Upper lobe of left lung (tissue), 6 donors: Measurements from ENCODE around the gene TSPAN2. TPM values are rescaled to one million over a fixed set of nuclear protein-coding genes. Genes with fewer than 3 reads are reported as not detected.

ENCODE experiments used
- ATAC-seq, 2 donors: fragments of 200-7000 bp; cut with Tn5 transposase; one replicate each; pipeline ENCODE4 v1.9.1; 2022; ENCODE audit warnings: mild to moderate bottlenecking in 2 of 2, moderate library complexity in 2 of 2; ENCODE audit not compliant: low FRiP score in 2 of 2
- DNase-seq, 2 donors: peaks; one replicate each; pipeline ENCODE4 v3.0.0-alpha.2; 2019 to 2020
- H3K27ac ChIP-seq, 4 donors: fragments of 200-600 bp; sonication (generic); one replicate each; pipeline ENCODE4 v1.5.1; 2016 to 2019
- H3K27me3 ChIP-seq, 4 donors: fragments of 200-600 bp; sonication (generic); one replicate each; pipeline ENCODE4 v1.5.1; 2017 to 2019
- H3K36me3 ChIP-seq, 4 donors: fragments of 200-600 bp; sonication (generic); one replicate each; pipeline ENCODE4 v1.5.1; 2016 to 2019
- H3K4me1 ChIP-seq, 4 donors: fragments of 200-600 bp; sonication (generic); one replicate each; pipeline ENCODE4 v1.5.1; 2018 to 2019
- H3K4me3 ChIP-seq, 4 donors: fragments of 200-600 bp; sonication (generic); one replicate each; pipeline ENCODE4 v1.5.1; 2017 to 2019; ENCODE audit warnings: mild to moderate bottlenecking in 2 of 4, moderate library complexity in 1 of 4
- H3K9me3 ChIP-seq, 4 donors: fragments of 200-600 bp; sonication (generic); one replicate each; pipeline ENCODE4 v1.5.1; 2018 to 2019
- EP300 ChIP-seq, 4 donors: sonication (generic); formaldehyde crosslinking; IDR thresholded peaks; one replicate each; pipeline ENCODE4 v1.5.1; 2017; ENCODE audit warnings: antibody characterized with exemption in 4 of 4, control low read depth in 2 of 4
- POLR2A ChIP-seq, 4 donors: fragments of 450-650 bp; IDR thresholded peaks; one replicate each; pipeline ENCODE4 v1.5.1; 2016 to 2017; ENCODE audit warnings: antibody characterized with exemption in 4 of 4, mild to moderate bottlenecking in 2 of 4
- POLR2AphosphoS5 ChIP-seq, 2 donors: sonication (generic); formaldehyde crosslinking; IDR thresholded peaks; one replicate each; pipeline ENCODE4 v1.5.1; 2017; ENCODE audit warnings: antibody characterized with exemption in 2 of 2
- WGBS, 2 donors: methylation state at CpG; one replicate each; pipeline ENCODE4 v1.1.5; 2017 to 2018; 5-methylcytosine and 5-hydroxymethylcytosine counted together
- total RNA-seq, 6 donors: library from RNA; depleted of rRNA in 4 of 6; stranded (reverse); fragments of >200 nt in 4 of 6; gene quantifications; one replicate each; pipeline versions ENCODE4 v1.1.0 to v1.2.1, GENCODE V29; 2016 to 2021
- TF ChIP-seq, protein P1 (sequence below), 6 experiments: fragments of 450-650 bp in 4 of 6; fragments of 200-600 bp in 2 of 6; sonication (generic) in 2 of 6; IDR thresholded peaks; one replicate each; pipeline ENCODE4 v1.5.1; 2016 to 2019; ENCODE audit warnings: antibody characterized with exemption in 6 of 6
- donor health status: DM: no; HTN: no; CAD: no; lungs with moderate emphysema.
- donor health status: DM: no; HTN: yes; CAD: no; lungs with severe emphysema.

TSPAN2 gene
- total RNA-seq, 6 donors from 2014 or later, result 1.7 to 13.7 (median 4.5) TPM

DNA sequence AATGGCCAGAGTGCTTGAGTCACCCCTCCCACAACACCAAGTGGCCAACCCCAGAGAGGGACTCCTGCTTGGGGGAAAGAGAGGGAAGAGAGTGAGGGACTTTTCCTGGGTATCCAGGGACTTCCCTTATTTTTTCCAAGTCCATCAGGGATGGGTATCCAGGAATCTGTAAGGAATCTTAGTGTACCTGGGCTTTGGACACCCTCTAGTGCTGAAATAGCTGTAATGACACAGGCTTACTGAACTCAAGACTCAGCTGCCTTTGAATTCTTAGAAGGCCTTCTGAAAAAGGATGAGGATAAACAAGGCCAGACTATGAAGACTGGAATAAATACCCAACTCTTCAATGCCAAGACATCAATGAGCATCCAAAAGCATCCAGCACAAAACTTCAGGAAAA lies 47.6 kb downstream of the TSPAN2 start:
- DNase-seq (no peak), ATAC-seq (no peak)
- Histone ChIP-seq H3K4me1 (no peaks in the 10 kb centered on the region), H3K9me3 (no peaks in the 10 kb centered on the region), H3K36me3 (no peaks in the 10 kb centered on the region), H3K27ac (no peak overlapping the region), H3K27me3 (no peaks in the 10 kb centered on the region), H3K4me3 (no peak overlapping the region)
- TF ChIP-seq POLR2A (IDR thresholded peaks at IDR 0.05) (no peak), POLR2AphosphoS5 (IDR thresholded peaks at IDR 0.05) (no peak), EP300 (IDR thresholded peaks at IDR 0.05) (no peak)
- TF ChIP-seq, protein P1, sequence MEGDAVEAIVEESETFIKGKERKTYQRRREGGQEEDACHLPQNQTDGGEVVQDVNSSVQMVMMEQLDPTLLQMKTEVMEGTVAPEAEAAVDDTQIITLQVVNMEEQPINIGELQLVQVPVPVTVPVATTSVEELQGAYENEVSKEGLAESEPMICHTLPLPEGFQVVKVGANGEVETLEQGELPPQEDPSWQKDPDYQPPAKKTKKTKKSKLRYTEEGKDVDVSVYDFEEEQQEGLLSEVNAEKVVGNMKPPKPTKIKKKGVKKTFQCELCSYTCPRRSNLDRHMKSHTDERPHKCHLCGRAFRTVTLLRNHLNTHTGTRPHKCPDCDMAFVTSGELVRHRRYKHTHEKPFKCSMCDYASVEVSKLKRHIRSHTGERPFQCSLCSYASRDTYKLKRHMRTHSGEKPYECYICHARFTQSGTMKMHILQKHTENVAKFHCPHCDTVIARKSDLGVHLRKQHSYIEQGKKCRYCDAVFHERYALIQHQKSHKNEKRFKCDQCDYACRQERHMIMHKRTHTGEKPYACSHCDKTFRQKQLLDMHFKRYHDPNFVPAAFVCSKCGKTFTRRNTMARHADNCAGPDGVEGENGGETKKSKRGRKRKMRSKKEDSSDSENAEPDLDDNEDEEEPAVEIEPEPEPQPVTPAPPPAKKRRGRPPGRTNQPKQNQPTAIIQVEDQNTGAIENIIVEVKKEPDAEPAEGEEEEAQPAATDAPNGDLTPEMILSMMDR (IDR thresholded peaks at IDR 0.05), result no peak

DNA sequence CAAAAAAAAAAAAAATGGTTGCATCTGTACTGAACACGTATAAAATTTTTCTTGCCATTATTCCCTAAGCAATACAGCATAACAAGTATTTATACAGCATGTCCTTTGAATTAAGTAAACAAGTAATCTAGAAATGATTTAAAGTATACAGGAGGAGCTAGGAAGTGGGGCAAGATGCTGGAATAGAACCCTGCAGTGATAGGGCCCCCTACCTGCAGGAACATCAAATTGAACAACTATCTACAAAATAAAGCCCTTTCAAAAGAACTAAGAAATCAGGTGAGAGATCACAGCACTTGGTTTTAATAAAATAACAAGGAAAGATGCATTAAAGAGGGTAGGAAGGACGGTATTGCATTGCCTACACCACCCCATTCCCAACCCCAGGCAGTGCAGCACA lies 48.8 kb downstream of the TSPAN2 start:
- WGBS, 2 donors, result 83 to 94% methylated on average over 2 of the region's 2 CpGs
- Histone ChIP-seq H3K9me3 (no peaks in the 10 kb centered on the region), H3K27me3 (no peaks in the 10 kb centered on the region), H3K4me1 (no peaks in the 10 kb centered on the region), H3K36me3 (no peaks in the 10 kb centered on the region), H3K27ac (no peak overlapping the region), H3K4me3 (no peak overlapping the region)
- TF ChIP-seq POLR2AphosphoS5 (IDR thresholded peaks at IDR 0.05), result no peak
- TF ChIP-seq, protein P1 (IDR thresholded peaks at IDR 0.05), result no peak
- no peak for TF ChIP-seq EP300 (IDR thresholded peaks at IDR 0.05)
- TF ChIP-seq POLR2A (IDR thresholded peaks at IDR 0.05), result no peak
- ATAC-seq (no peak), DNase-seq (no peak)

DNA sequence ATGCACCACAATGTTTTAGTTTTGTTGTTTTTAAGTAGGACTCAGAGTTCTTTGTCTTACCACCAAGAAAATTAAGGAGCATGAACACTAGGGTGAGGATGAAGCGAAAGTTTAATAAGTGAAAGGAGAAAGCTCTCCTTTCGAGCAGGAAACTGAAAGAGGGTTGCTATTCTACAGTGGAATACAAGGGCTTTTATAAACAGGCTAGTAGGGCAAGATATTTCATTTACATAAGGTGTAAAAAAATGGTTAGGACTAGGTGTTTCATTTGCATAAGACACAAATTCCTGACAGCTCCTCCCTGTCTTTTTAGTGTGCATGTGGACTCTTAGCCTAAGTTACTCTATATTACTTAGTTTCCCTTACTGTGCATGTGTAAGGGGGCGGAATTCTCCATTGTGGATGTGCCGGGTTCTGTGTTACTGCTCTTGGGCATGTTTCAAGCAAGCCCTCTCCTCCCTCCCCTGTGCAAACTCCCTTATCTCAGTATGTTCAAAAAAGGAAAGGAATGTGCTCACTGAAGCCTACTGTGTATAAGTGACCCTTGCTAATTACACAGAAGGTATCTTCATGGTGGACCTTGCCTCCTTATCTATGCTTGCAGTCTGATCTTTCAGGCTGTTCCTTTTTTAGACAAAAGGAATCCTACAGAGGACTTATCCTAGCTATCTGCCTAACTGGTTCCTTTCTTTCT lies 52.3 kb downstream of the TSPAN2 start:
- Histone ChIP-seq H3K4me1 (no peaks in the 10 kb centered on the region), H3K27ac (no peak overlapping the region), H3K4me3 (no peak overlapping the region), H3K27me3 (no peaks in the 10 kb centered on the region), H3K36me3 (no peaks in the 10 kb centered on the region), H3K9me3 (no peaks in the 10 kb centered on the region)
- 50 to 69% methylated on average over 4 of the region's 4 CpGs for WGBS, 2 donors
- ATAC-seq (no peak), DNase-seq (no peak)
- TF ChIP-seq EP300 (IDR thresholded peaks at IDR 0.05), result no peak
- TF ChIP-seq, protein P1 (IDR thresholded peaks at IDR 0.05), result no peak

GRCh38 chr1:115035652-115036051 lies 53.7 kb downstream of the TSPAN2 start:
- Histone ChIP-seq H3K36me3 (no peaks in the 10 kb centered on the region), H3K27ac (no peak overlapping the region), H3K9me3 (no peaks in the 10 kb centered on the region), H3K27me3 (no peaks in the 10 kb centered on the region), H3K4me1 (no peaks in the 10 kb centered on the region), H3K4me3 (no peak overlapping the region)
- ATAC-seq (no peak), DNase-seq (no peak)
- 88 to 92% methylated on average over 1 of the region's 1 CpG for WGBS, 2 donors
- no peak for TF ChIP-seq POLR2A (IDR thresholded peaks at IDR 0.05)
- no peak for TF ChIP-seq POLR2AphosphoS5 (IDR thresholded peaks at IDR 0.05)
- no peak for TF ChIP-seq EP300 (IDR thresholded peaks at IDR 0.05)
- TF ChIP-seq, protein P1 (IDR thresholded peaks at IDR 0.05), result no peak

GRCh38 chr1:115031595-115031994 lies 57.7 kb downstream of the TSPAN2 start:
- WGBS, 2 donors, result 62 to 67% methylated on average over 2 of the region's 2 CpGs

More at GRCh38 chr1:115031595-115031994, 57.7 kb downstream of the TSPAN2 start:
- Histone ChIP-seq H3K27me3 (no peaks in the 10 kb centered on the region), H3K4me3 (no peak overlapping the region), H3K4me1 (no peaks in the 10 kb centered on the region), H3K27ac (no peak overlapping the region), H3K9me3 (no peaks in the 10 kb centered on the region), H3K36me3 (no peaks in the 10 kb centered on the region)
- TF ChIP-seq, protein P1 (IDR thresholded peaks at IDR 0.05), result no peak
- TF ChIP-seq POLR2AphosphoS5 (IDR thresholded peaks at IDR 0.05) (no peak), EP300 (IDR thresholded peaks at IDR 0.05) (no peak), POLR2A (IDR thresholded peaks at IDR 0.05) (no peak)
- DNase-seq (no peak), ATAC-seq (no peak)
